ENCODE data around the gene HNMT.

HNMT gene

DNA sequence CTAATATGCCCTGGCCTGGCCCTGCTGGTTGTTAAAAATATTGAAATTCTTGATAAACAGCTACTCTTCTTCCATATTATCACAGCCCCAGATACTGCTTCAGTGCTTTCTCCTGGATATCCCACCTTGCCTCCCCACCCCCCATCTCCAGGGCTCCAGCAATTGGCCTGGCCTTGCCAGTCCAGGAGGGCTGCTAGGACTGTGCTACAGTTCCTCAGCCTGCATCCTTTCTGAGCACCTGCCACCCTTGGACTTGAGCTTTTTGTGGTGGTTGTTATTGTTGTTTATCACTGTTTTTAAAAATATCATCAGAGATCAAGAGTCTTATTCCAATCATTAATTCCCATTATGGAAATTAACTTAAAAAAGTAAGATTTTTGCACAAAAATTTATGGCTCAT lies 13.5 kb downstream of the HNMT start:
- Histone ChIP-seq H2BK5ac (ENCODE audit: low read length) (no peak overlapping the region), H2BK120ac (ENCODE audit: low read depth, low read length) (no peak overlapping the region), H2AK5ac (ENCODE audit: low read length) (no peak overlapping the region), H3K4me3 (ENCODE audit: low read length) (no peak overlapping the region), H3K79me1 (ENCODE audit: low read length) (no peaks in the 10 kb centered on the region), H3K9ac (ENCODE audit: low read length) (no peak overlapping the region), H2BK15ac (replicated peaks; ENCODE audit: low read depth) (no peak overlapping the region), H3K18ac (ENCODE audit: low read length) (no peak overlapping the region), H3K4me1 (ENCODE audit: control insufficient read depth, low read depth, low read length) (peaks cover 2% of the 10 kb centered on the region), H3K23ac (ENCODE audit: low read length) (no peak overlapping the region), H3K4ac (ENCODE audit: low read depth, low read length) (no peak overlapping the region), H4K5ac (ENCODE audit: low read length) (no peak overlapping the region), H3K36me3 (ENCODE audit: control insufficient read depth, insufficient read depth, low read length) (no peaks in the 10 kb centered on the region), H4K8ac (ENCODE audit: low read depth, low read length) (no peak overlapping the region), H3K27me3 (ENCODE audit: insufficient read depth, low read length, poor library complexity) (no peaks in the 10 kb centered on the region), H3K79me2 (ENCODE audit: control insufficient read depth, insufficient read depth, low read length) (no peaks in the 10 kb centered on the region), H3K56ac (ENCODE audit: low read length) (no peak overlapping the region), H3K27ac (ENCODE audit: low read depth, low read length) (no peak overlapping the region), H3K4me2 (ENCODE audit: low read length) (no peak overlapping the region)
- DNase-seq, result no peak

DNA sequence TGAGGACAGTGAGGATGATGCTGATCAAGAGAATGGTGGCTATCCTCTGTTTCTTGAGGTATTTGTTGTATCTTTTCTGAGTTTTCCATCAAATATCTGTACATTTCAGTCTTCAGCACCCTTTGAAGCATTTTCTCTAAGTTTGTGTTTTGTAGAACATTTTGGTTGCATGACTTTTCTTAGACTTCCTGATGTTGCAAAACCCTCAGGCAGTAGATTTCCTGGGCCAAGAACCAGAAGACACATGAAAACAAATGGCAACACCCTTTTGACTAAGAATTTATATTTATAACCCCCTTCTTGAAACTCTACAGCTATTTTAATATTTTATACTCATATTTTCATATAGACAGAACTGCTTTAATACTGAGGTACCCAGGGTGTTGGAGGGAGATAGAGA lies 16.2 kb downstream of the HNMT start:
- Histone ChIP-seq H3K56ac (ENCODE audit: low read length) (no peak overlapping the region), H3K4me2 (ENCODE audit: low read length) (no peak overlapping the region), H3K27ac (ENCODE audit: low read depth, low read length) (no peak overlapping the region), H3K27me3 (ENCODE audit: insufficient read depth, low read length, poor library complexity) (no peaks in the 10 kb centered on the region), H3K9ac (ENCODE audit: low read length) (no peak overlapping the region), H3K23ac (ENCODE audit: low read length) (no peak overlapping the region), H3K4me1 (ENCODE audit: control insufficient read depth, low read depth, low read length) (no peaks in the 10 kb centered on the region), H3K79me1 (ENCODE audit: low read length) (no peaks in the 10 kb centered on the region), H2BK120ac (ENCODE audit: low read depth, low read length) (no peak overlapping the region), H4K8ac (ENCODE audit: low read depth, low read length) (no peak overlapping the region), H3K4ac (ENCODE audit: low read depth, low read length) (no peak overlapping the region), H4K5ac (ENCODE audit: low read length) (no peak overlapping the region), H3K4me3 (ENCODE audit: low read length) (no peak overlapping the region), H2BK15ac (replicated peaks; ENCODE audit: low read depth) (no peak overlapping the region), H2BK5ac (ENCODE audit: low read length) (no peak overlapping the region), H2AK5ac (ENCODE audit: low read length) (no peak overlapping the region), H3K79me2 (ENCODE audit: control insufficient read depth, insufficient read depth, low read length) (no peaks in the 10 kb centered on the region), H3K36me3 (ENCODE audit: control insufficient read depth, insufficient read depth, low read length) (no peaks in the 10 kb centered on the region), H3K18ac (ENCODE audit: low read length) (no peak overlapping the region)
- DNase-seq, result no peak

- no peaks in the 10 kb centered on the region for H3K79me1 ChIP-seq (ENCODE audit: low read length)
- H2BK5ac ChIP-seq (ENCODE audit: low read length), result no peak overlapping the region
- no peak overlapping the region for H3K9ac ChIP-seq (ENCODE audit: low read length)
- no peak overlapping the region for H3K4me3 ChIP-seq (ENCODE audit: low read length)
- no CpG with 5 or more reads among the region's 11 CpGs for WGBS (ENCODE audit: extremely low coverage, insufficient coverage, low lambda C conversion rate)
- no peak overlapping the region for H3K23ac ChIP-seq (ENCODE audit: low read length)
- no peak overlapping the region for H3K27ac ChIP-seq (ENCODE audit: low read depth, low read length)
- no peak overlapping the region for H4K5ac ChIP-seq (ENCODE audit: low read length)
- no peak overlapping the region for H3K4ac ChIP-seq (ENCODE audit: low read depth, low read length)
- H3K27me3 ChIP-seq (ENCODE audit: insufficient read depth, low read length, poor library complexity), result no peaks in the 10 kb centered on the region
- H3K18ac ChIP-seq (ENCODE audit: low read length), result no peak overlapping the region
- no peaks in the 10 kb centered on the region for H3K4me1 ChIP-seq (ENCODE audit: control insufficient read depth, low read depth, low read length)
- H2BK120ac ChIP-seq (ENCODE audit: low read depth, low read length), result no peak overlapping the region
- no peaks in the 10 kb centered on the region for H3K79me2 ChIP-seq (ENCODE audit: control insufficient read depth, insufficient read depth, low read length)
- no peak overlapping the region for H2AK5ac ChIP-seq (ENCODE audit: low read length)
- no peak for DNase-seq
- no peak overlapping the region for H3K56ac ChIP-seq (ENCODE audit: low read length)
- H4K8ac ChIP-seq (ENCODE audit: low read depth, low read length), result no peak overlapping the region
- H3K36me3 ChIP-seq (ENCODE audit: control insufficient read depth, insufficient read depth, low read length), result no peaks in the 10 kb centered on the region
- no peak overlapping the region for H2BK15ac ChIP-seq (replicated peaks; ENCODE audit: low read depth)
- H3K4me2 ChIP-seq (ENCODE audit: low read length), result no peak overlapping the region
These were observed 16.9 kb downstream of the HNMT start for GRCh38 chr2:137981112-137981656.

DNA sequence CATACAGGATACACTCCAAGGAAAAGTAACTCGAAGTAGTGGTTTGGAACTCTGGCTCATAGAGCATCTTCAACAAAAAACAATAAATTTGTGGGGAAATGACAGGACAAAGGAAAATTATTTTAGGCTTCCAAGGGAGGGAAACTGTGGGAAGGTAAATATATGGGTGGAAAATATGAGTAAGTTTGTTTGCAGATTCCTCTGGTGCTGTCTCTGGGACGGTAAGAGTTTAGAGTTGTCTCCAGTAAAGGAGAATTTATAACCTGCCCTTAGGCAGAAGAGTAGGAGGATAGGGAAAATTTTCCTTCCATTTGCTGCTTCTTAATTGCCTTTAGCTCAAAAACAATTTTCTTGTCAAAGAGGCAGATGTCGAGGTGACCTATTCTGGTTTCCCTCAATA lies 19.3 kb downstream of the HNMT start:
- Histone ChIP-seq H4K8ac (ENCODE audit: low read depth, low read length) (no peak overlapping the region), H3K4ac (ENCODE audit: low read depth, low read length) (no peak overlapping the region), H2BK15ac (replicated peaks; ENCODE audit: low read depth) (no peak overlapping the region), H3K4me3 (ENCODE audit: low read length) (no peak overlapping the region), H3K79me2 (ENCODE audit: control insufficient read depth, insufficient read depth, low read length) (no peaks in the 10 kb centered on the region), H2BK5ac (ENCODE audit: low read length) (no peak overlapping the region), H3K36me3 (ENCODE audit: control insufficient read depth, insufficient read depth, low read length) (no peaks in the 10 kb centered on the region), H3K4me2 (ENCODE audit: low read length) (no peak overlapping the region), H3K18ac (ENCODE audit: low read length) (no peak overlapping the region), H3K4me1 (ENCODE audit: control insufficient read depth, low read depth, low read length) (no peaks in the 10 kb centered on the region), H2BK120ac (ENCODE audit: low read depth, low read length) (no peak overlapping the region), H3K56ac (ENCODE audit: low read length) (no peak overlapping the region), H3K23ac (ENCODE audit: low read length) (no peak overlapping the region), H3K27me3 (ENCODE audit: insufficient read depth, low read length, poor library complexity) (no peaks in the 10 kb centered on the region), H3K27ac (ENCODE audit: low read depth, low read length) (no peak overlapping the region), H3K79me1 (ENCODE audit: low read length) (no peaks in the 10 kb centered on the region), H2AK5ac (ENCODE audit: low read length) (no peak overlapping the region), H4K5ac (ENCODE audit: low read length) (no peak overlapping the region), H3K9ac (ENCODE audit: low read length) (no peak overlapping the region)
- WGBS (ENCODE audit: extremely low coverage, insufficient coverage, low lambda C conversion rate), result no CpG with 5 or more reads among the region's 3 CpGs
- DNase-seq, result no peak

GRCh38 chr2:137986268-137986667 lies 22.0 kb downstream of the HNMT start:
- Histone ChIP-seq H3K56ac (ENCODE audit: low read length) (no peak overlapping the region), H2BK15ac (replicated peaks; ENCODE audit: low read depth) (no peak overlapping the region), H3K4ac (ENCODE audit: low read depth, low read length) (no peak overlapping the region), H3K79me1 (ENCODE audit: low read length) (no peaks in the 10 kb centered on the region), H3K4me3 (ENCODE audit: low read length) (no peak overlapping the region), H2AK5ac (ENCODE audit: low read length) (no peak overlapping the region), H3K4me1 (ENCODE audit: control insufficient read depth, low read depth, low read length) (no peaks in the 10 kb centered on the region), H3K79me2 (ENCODE audit: control insufficient read depth, insufficient read depth, low read length) (no peaks in the 10 kb centered on the region), H2BK5ac (ENCODE audit: low read length) (no peak overlapping the region), H3K27me3 (ENCODE audit: insufficient read depth, low read length, poor library complexity) (no peaks in the 10 kb centered on the region), H3K27ac (ENCODE audit: low read depth, low read length) (no peak overlapping the region), H3K23ac (ENCODE audit: low read length) (no peak overlapping the region), H3K36me3 (ENCODE audit: control insufficient read depth, insufficient read depth, low read length) (no peaks in the 10 kb centered on the region), H2BK120ac (ENCODE audit: low read depth, low read length) (no peak overlapping the region), H3K4me2 (ENCODE audit: low read length) (no peak overlapping the region), H3K18ac (ENCODE audit: low read length) (no peak overlapping the region), H4K8ac (ENCODE audit: low read depth, low read length) (no peak overlapping the region), H4K5ac (ENCODE audit: low read length) (no peak overlapping the region), H3K9ac (ENCODE audit: low read length) (no peak overlapping the region)
- no CpG with 5 or more reads among the region's 1 CpG for WGBS (ENCODE audit: extremely low coverage, insufficient coverage, low lambda C conversion rate)
- DNase-seq, result no peak

DNA sequence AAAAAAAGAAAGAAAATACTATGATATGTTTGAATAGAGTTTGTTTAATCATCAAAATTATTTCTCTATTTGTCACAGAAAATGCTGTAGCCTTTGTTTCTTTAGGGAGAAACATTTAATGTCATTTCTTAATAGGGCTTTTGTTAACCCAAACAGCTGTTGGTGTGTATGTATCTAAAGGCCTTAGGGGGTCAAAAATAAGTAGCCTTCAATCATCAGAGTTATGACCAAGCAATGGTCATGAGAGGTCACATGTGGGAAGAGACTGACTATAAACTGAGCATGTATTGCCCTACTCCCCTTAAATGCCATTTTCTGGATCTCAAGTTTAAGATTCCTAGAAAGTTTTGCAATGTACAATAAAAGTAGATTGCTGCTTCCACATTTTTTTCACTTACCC lies 22.7 kb downstream of the HNMT start:
- Histone ChIP-seq H2BK5ac (ENCODE audit: low read length) (no peak overlapping the region), H2BK120ac (ENCODE audit: low read depth, low read length) (no peak overlapping the region), H2BK15ac (replicated peaks; ENCODE audit: low read depth) (no peak overlapping the region), H4K8ac (ENCODE audit: low read depth, low read length) (no peak overlapping the region), H3K36me3 (ENCODE audit: control insufficient read depth, insufficient read depth, low read length) (no peaks in the 10 kb centered on the region), H2AK5ac (ENCODE audit: low read length) (no peak overlapping the region), H3K18ac (ENCODE audit: low read length) (no peak overlapping the region), H4K5ac (ENCODE audit: low read length) (no peak overlapping the region), H3K23ac (ENCODE audit: low read length) (no peak overlapping the region), H3K79me2 (ENCODE audit: control insufficient read depth, insufficient read depth, low read length) (no peaks in the 10 kb centered on the region), H3K4me2 (ENCODE audit: low read length) (no peak overlapping the region), H3K4me3 (ENCODE audit: low read length) (no peak overlapping the region), H3K4ac (ENCODE audit: low read depth, low read length) (no peak overlapping the region), H3K27me3 (ENCODE audit: insufficient read depth, low read length, poor library complexity) (no peaks in the 10 kb centered on the region), H3K9ac (ENCODE audit: low read length) (no peak overlapping the region), H3K56ac (ENCODE audit: low read length) (no peak overlapping the region), H3K79me1 (ENCODE audit: low read length) (no peaks in the 10 kb centered on the region), H3K4me1 (ENCODE audit: control insufficient read depth, low read depth, low read length) (no peaks in the 10 kb centered on the region), H3K27ac (ENCODE audit: low read depth, low read length) (no peak overlapping the region)
- no peak for DNase-seq
